ENCODE data around the gene TSPAN4. TPM values are rescaled to one million over a fixed set of nuclear protein-coding genes. Genes with fewer than 3 reads are reported as not detected.

Gene TSPAN4
- total and polyA plus RNA-seq, 10 of the 15 experiments (the other 5 are each of a cell fraction or from before 2014, with no cell fraction given): 0.37 to 14.0 (median 8.5) TPM; not detected in 1

- H4K20me1 ChIP-seq (ENCODE audit: control insufficient read depth, insufficient read depth): no peaks in the 10 kb centered on the region; the same call in 1 of the 2 replicates
- intact Hi-C loops (cut with micrococcal nuclease; ENCODE audit: unreplicated experiment): no loop called here
- no peak for ATAC-seq
- no peak overlapping the region for H3K4me2 ChIP-seq (ENCODE audit: control insufficient read depth, insufficient read depth)
- WGBS (ENCODE audit: insufficient coverage, insufficient replicate concordance, low lambda C conversion rate, missing lambda C conversion rate): 18% methylated on average over 8 of the region's 8 CpGs
- H3K27me3 ChIP-seq (replicated peaks in 1 of 2; ENCODE audit: control insufficient read depth in 2 of 2, insufficient read depth in 2 of 2, low read length in 1 of 2): no peaks in the 10 kb centered on the region; a peak in 1 of 4 replicates
- peaks cover 11% of the 10 kb centered on the region for H3K4me1 ChIP-seq (ENCODE audit: control insufficient read depth, insufficient read depth, low read length)
- BruUV-seq (replicated peaks): no TSS peak
- no peak overlapping the region for H2AFZ ChIP-seq (ENCODE audit: control insufficient read depth, low read depth, low read length)
- CTCF ChIA-PET: interaction anchor here (1.6 to 3.4 kb wide), 2 partner anchors 79 to 205 kb away, joined by 3 to 23 read pairs; no protein-coding TSS in a partner anchor
- peaks cover 13% of the 10 kb centered on the region for H3K79me2 ChIP-seq (ENCODE audit: control insufficient read depth, insufficient read depth, low read length)
- H3K27ac ChIP-seq (ENCODE audit: control insufficient read depth, insufficient read depth): no peak overlapping the region
- FAIRE-seq: no peak
- in situ Hi-C loops (cut with MboI): loop anchor here (10.0 kb wide), 2 partner anchors 209 to 1009 kb away; partner anchors contain the start of gene LSP1
- DNase-seq (ENCODE audit: low read depth, low spot score): no peak
- RAD21 ChIA-PET (ENCODE audit: unreplicated experiment): interaction anchor here (1.2 to 1.4 kb wide), 3 partner anchors 12 to 205 kb away, joined by 3 read pairs; partner anchors contain the start of gene CD151
- SMC1A ChIA-PET (ENCODE audit: uncharacterized antibody, unreplicated experiment): no interaction called here
- H3K36me3 ChIP-seq (ENCODE audit: control insufficient read depth in 2 of 2, insufficient read depth in 2 of 2, low read length in 1 of 2): no peaks in the 10 kb centered on the region
- H3K9ac ChIP-seq (ENCODE audit: control insufficient read depth, insufficient read depth, low read length): no peak overlapping the region
- POLR2A ChIA-PET: interaction anchor here (0.5 to 1.2 kb wide), 3 partner anchors 8 to 1105 kb away, joined by 3 to 7 read pairs (median 4); no protein-coding TSS in a partner anchor
- H3K9me3 ChIP-seq (replicated peaks; ENCODE audit: control insufficient read depth, insufficient read depth, low read length): no peaks in the 10 kb centered on the region
- no peak for TF ChIP-seq SMAD1 (IDR thresholded peaks at IDR 0.05; ENCODE audit: low read depth, partially characterized antibody)
- TF ChIP-seq SP1 (IDR thresholded peaks at IDR 0.05; ENCODE audit: low read depth, low read length): no peak
- no peak for TF ChIP-seq ATF7 (IDR thresholded peaks at IDR 0.05; ENCODE audit: low read depth)
- no peak for TF ChIP-seq KAT2A (conservative IDR thresholded peaks at IDR 0.05; ENCODE audit: control insufficient read depth, low read depth, low read length)
- no peak for TF ChIP-seq NFIC (IDR thresholded peaks at IDR 0.05; ENCODE audit: low read depth, low read length)
- no peak for TF ChIP-seq CREM (IDR thresholded peaks at IDR 0.05; ENCODE audit: low read depth)
- TF ChIP-seq IRF3 (IDR thresholded peaks at IDR 0.05): no peak
- no peak for TF ChIP-seq BCL3 (IDR thresholded peaks at IDR 0.05; ENCODE audit: borderline replicate concordance, insufficient read depth, low read depth, low read length, poor library complexity, severe bottlenecking)
- no peak for TF ChIP-seq NFYB (IDR thresholded peaks at IDR 0.05; ENCODE audit: insufficient read depth, low read depth, low read length)
- TF ChIP-seq SMAD5 (IDR thresholded peaks at IDR 0.05; ENCODE audit: low read depth): no peak
- TF ChIP-seq SRF (IDR thresholded peaks at IDR 0.05; ENCODE audit: low read depth in 2 of 2, low read length in 2 of 2): no peak
- TF ChIP-seq CEBPZ (IDR thresholded peaks at IDR 0.05; ENCODE audit: low read depth, low read length): no peak
- TF ChIP-seq HDAC6 (IDR thresholded peaks at IDR 0.05; ENCODE audit: unreplicated experiment): no peak
- no peak for TF ChIP-seq EP300 (IDR thresholded peaks at IDR 0.05; ENCODE audit: borderline replicate concordance in 1 of 2, control insufficient read depth in 1 of 2, low read depth in 2 of 2, low read length in 2 of 2)
- no peak for TF ChIP-seq ZBED1 (IDR thresholded peaks at IDR 0.05; ENCODE audit: borderline replicate concordance)
- no peak for TF ChIP-seq CBFB (IDR thresholded peaks at IDR 0.05; ENCODE audit: low read depth)
- H3K4me3 ChIP-seq: no peak overlapping the region
Observed at GRCh38 chr11:845872-846495, 3.3 kb downstream of the TSPAN4 start.
